SK-N-SH (cell line): ENCODE results near the gene STIM1. TPM values are rescaled to one million over a fixed set of nuclear protein-coding genes. Genes with fewer than 3 reads are reported as not detected.
"Not testable (repeated sequence)": the region's sequence is repeated elsewhere in the genome, so short reads cannot be mapped to it uniquely, and the experiment has no call there.

ENCODE experiments used
- CTCF ChIA-PET: fragments of 300-600, 350-600 bp; formaldehyde crosslinking; extraction: SDS; loops from one replicate; lab custom pipeline; 2021; lab: Yijun Ruan, JAX
- POLR2A ChIA-PET: fragments of 350-600 bp; sonication (Branson Sonifier 250); formaldehyde crosslinking; extraction: SDS; loops from one replicate; lab custom pipeline; 2020; ENCODE audit warnings: antibody characterized with exemption, inconsistent platforms; lab: Yijun Ruan, JAX
- DNase-seq: peaks from one replicate; pipeline ENCODE4 v3.0.0; 2012
- H2AFZ ChIP-seq: fragments of 200-600 bp; sonication (generic); 2 replicates; pipeline ENCODE4 v1.8.1; 2016; ENCODE audit warnings: antibody characterized with exemption, mild to moderate bottlenecking, low read depth
- H3F3A ChIP-seq: fragments of 200-600 bp; sonication (generic); replicated peaks from 2 replicates; pipeline ENCODE3; 2016; ENCODE audit warnings: antibody characterized with exemption, mild to moderate bottlenecking; ENCODE audit not compliant: insufficient read depth
- H3K27ac ChIP-seq, 2 experiments: fragments of 200-500 bp in 1 of 2; fragments of 200-600 bp in 1 of 2; sonication (Bioruptor generic) in 1 of 2; sonication (generic), shearing (Covaris generic) in 1 of 2; 2 replicates each; pipeline versions ENCODE4 v1.5.1 to v1.6.1; 2014 to 2016; ENCODE audit warnings: low read depth in 2 of 2, inconsistent platforms in 1 of 2, low read length in 1 of 2, mild to moderate bottlenecking in 1 of 2, mixed read lengths in 1 of 2
- H3K27me3 ChIP-seq: fragments of 200-600 bp; sonication (generic), shearing (Covaris generic); 2 replicates; pipeline ENCODE4 v1.6.1; 2016; ENCODE audit warnings: mixed run types; ENCODE audit not compliant: insufficient read depth
- H3K36me3 ChIP-seq, 2 experiments: fragments of 200-500 bp in 1 of 2; fragments of 200-600 bp in 1 of 2; sonication (Bioruptor generic) in 1 of 2; sonication (generic) in 1 of 2; replicated peaks in 1 of 2; 2 replicates each; pipeline versions ENCODE3 to v1.5.1; 2014 to 2016; ENCODE audit warnings: low read length in 1 of 2, mild to moderate bottlenecking in 1 of 2; ENCODE audit not compliant: insufficient read depth in 2 of 2, control insufficient read depth in 1 of 2
- H3K4me1 ChIP-seq, 2 experiments: fragments of 200-500 bp in 1 of 2; fragments of 200-600 bp in 1 of 2; sonication (Bioruptor generic) in 1 of 2; sonication (generic), shearing (Covaris generic) in 1 of 2; 2 replicates each; pipeline versions ENCODE4 v1.5.1 to v1.6.1; 2014 to 2016; ENCODE audit warnings: low read depth in 1 of 2, low read length in 1 of 2, mixed run types in 1 of 2; ENCODE audit not compliant: insufficient read depth in 2 of 2, control insufficient read depth in 1 of 2
- H3K4me2 ChIP-seq: fragments of 200-600 bp; sonication (generic), shearing (Covaris generic); 2 replicates; pipeline ENCODE4 v1.6.1; 2017; ENCODE audit warnings: mixed run types
- H3K4me3 ChIP-seq, 2 experiments: fragments of 200-500 bp in 1 of 2; fragments of 200-600 bp in 1 of 2; sonication (Bioruptor generic) in 1 of 2; sonication (generic), shearing (Covaris generic) in 1 of 2; 2 replicates each; pipeline versions ENCODE4 v1.5.1 to v1.8.1; 2014 to 2016; ENCODE audit warnings: low read depth in 2 of 2, inconsistent platforms in 1 of 2, low read length in 1 of 2, mild to moderate bottlenecking in 1 of 2, mixed read lengths in 1 of 2, moderate library complexity in 1 of 2
- H3K79me2 ChIP-seq: fragments of 200-600 bp; sonication (generic); 2 replicates; pipeline ENCODE4 v1.8.1; 2017; ENCODE audit warnings: mild to moderate bottlenecking; ENCODE audit not compliant: insufficient read depth
- H3K9ac ChIP-seq: fragments of 200-600 bp; sonication (generic); 2 replicates; pipeline ENCODE4 v1.6.1; 2017; ENCODE audit warnings: mixed run types
- H3K9me2 ChIP-seq: fragments of 200-600 bp; sonication (generic); 2 replicates; pipeline ENCODE4 v1.6.1; 2017; ENCODE audit warnings: mixed run types
- H3K9me3 ChIP-seq: fragments of 200-600 bp; sonication (generic); 2 replicates; pipeline ENCODE4 v1.6.1; 2017; ENCODE audit warnings: mixed run types, mild to moderate bottlenecking, moderate library complexity
- H4K20me1 ChIP-seq: fragments of 200-600 bp; sonication (generic); 2 replicates; pipeline ENCODE4 v1.6.1; 2017; ENCODE audit warnings: mild to moderate bottlenecking, mixed run types; ENCODE audit not compliant: insufficient read depth
- FOSL2 ChIP-seq: IDR thresholded peaks from 2 replicates; pipeline ENCODE4 v1.4.0; 2012; ENCODE audit warnings: low read depth, mild to moderate bottlenecking, moderate library complexity, borderline replicate concordance
- GATA2 ChIP-seq: sonication (generic); formaldehyde crosslinking; IDR thresholded peaks from 2 replicates; pipeline ENCODE4 v1.5.0; 2020; ENCODE audit warnings: mild to moderate bottlenecking, missing genetic modification reagents
- NFIC ChIP-seq: IDR thresholded peaks from 2 replicates; pipeline ENCODE4 v1.4.0; 2012; ENCODE audit warnings: borderline replicate concordance
- TCF12 ChIP-seq: IDR thresholded peaks from 2 replicates; pipeline ENCODE4 v1.4.0; 2012
- WGBS: methylation state at CpG from one replicate; pipeline ENCODE4 v1.1.6; 2017; ENCODE audit warnings: low lambda C conversion rate; 5-methylcytosine and 5-hydroxymethylcytosine counted together
- polyA plus RNA-seq, 3 experiments: library from polyadenylated mRNA; depleted of rRNA; stranded (reverse); fragments of >200 nt; gene quantifications; 2 replicates each; pipeline ENCODE4 v1.2.3, GENCODE V29; 2012
- TF ChIP-seq, protein P1 (sequence below): IDR thresholded peaks from 2 replicates; pipeline ENCODE4 v1.4.0; 2012; ENCODE audit warnings: low read depth, borderline replicate concordance
- TF ChIP-seq, protein P2 (sequence below): IDR thresholded peaks from 2 replicates; pipeline ENCODE4 v1.4.0; 2012; ENCODE audit warnings: low read depth, borderline replicate concordance
- TF ChIP-seq, protein P3 (sequence below): IDR thresholded peaks from 2 replicates; pipeline ENCODE4; 2012
- TF ChIP-seq, protein P4 (sequence below): IDR thresholded peaks from 2 replicates; pipeline ENCODE4 v1.6.1; 2012; ENCODE audit warnings: mild to moderate bottlenecking, low read depth, low read length, moderate library complexity

STIM1 gene
- polyA plus RNA-seq, 1 of the 3 experiments (the other 2 are of a cell fraction) = 29.5 TPM

DNA sequence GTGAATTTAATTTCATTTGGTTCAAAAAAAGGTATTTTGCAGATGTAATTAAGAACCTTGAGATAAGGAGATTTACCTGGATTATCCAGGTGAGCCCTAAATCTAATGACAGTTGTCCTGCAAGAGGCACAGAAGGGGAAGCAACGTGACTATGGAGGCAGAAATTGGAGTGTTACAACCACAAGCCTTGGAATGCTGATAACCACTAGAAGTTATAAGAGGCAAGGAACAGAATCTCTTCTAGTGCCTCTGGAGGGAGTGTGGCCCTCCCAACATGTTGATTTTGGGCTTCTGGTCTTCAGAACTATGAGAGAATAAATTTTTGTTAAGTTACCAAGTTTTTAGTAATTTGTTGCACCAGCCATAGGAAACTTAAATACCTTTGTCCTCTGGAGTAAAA is 271.9 kb downstream of the STIM1 start (continued):
- TF ChIP-seq, protein P1, sequence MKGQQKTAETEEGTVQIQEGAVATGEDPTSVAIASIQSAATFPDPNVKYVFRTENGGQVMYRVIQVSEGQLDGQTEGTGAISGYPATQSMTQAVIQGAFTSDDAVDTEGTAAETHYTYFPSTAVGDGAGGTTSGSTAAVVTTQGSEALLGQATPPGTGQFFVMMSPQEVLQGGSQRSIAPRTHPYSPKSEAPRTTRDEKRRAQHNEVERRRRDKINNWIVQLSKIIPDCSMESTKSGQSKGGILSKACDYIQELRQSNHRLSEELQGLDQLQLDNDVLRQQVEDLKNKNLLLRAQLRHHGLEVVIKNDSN = no peak
- TF ChIP-seq FOSL2 (no peak), NFIC (no peak), TCF12 (no peak), GATA2 (no peak)
- TF ChIP-seq, protein P2, sequence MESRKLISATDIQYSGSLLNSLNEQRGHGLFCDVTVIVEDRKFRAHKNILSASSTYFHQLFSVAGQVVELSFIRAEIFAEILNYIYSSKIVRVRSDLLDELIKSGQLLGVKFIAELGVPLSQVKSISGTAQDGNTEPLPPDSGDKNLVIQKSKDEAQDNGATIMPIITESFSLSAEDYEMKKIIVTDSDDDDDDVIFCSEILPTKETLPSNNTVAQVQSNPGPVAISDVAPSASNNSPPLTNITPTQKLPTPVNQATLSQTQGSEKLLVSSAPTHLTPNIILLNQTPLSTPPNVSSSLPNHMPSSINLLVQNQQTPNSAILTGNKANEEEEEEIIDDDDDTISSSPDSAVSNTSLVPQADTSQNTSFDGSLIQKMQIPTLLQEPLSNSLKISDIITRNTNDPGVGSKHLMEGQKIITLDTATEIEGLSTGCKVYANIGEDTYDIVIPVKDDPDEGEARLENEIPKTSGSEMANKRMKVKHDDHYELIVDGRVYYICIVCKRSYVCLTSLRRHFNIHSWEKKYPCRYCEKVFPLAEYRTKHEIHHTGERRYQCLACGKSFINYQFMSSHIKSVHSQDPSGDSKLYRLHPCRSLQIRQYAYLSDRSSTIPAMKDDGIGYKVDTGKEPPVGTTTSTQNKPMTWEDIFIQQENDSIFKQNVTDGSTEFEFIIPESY = no peak
- TF ChIP-seq, all 33 proteins: peak for 0

GRCh38 chr11:4130219-4130618 is 274.8 kb downstream of the STIM1 start:
- H3K4me3 ChIP-seq, H3F3A ChIP-seq, H2AFZ ChIP-seq, POLR2A ChIA-PET, H4K20me1 ChIP-seq, H3K4me1 ChIP-seq, H3K27me3 ChIP-seq, H3K9ac ChIP-seq, H3K4me2 ChIP-seq, DNase-seq, CTCF ChIA-PET, H3K9me3 ChIP-seq, H3K27ac ChIP-seq, H3K79me2 ChIP-seq, H3K9me2 ChIP-seq: not testable (repeated sequence)
- 93% methylated on average over 4 of the region's 4 CpGs for WGBS
- peaks cover 59 to 68% of the 10 kb centered on the region in 2 experiments for H3K36me3 ChIP-seq

GRCh38 chr11:4134806-4135205 is 279.3 kb downstream of the STIM1 start:
- peak overlapping the region in 1 of 2 experiments; percentile 51; a peak in 2 of 4 replicates for H3K27ac ChIP-seq
- no peak overlapping the region for H3K4me3 ChIP-seq
- no peaks in the 10 kb centered on the region for H3K27me3 ChIP-seq
- no peak overlapping the region for H3K9ac ChIP-seq
- peaks cover 48 to 51% of the 10 kb centered on the region in 2 experiments for H3K36me3 ChIP-seq
- H3K79me2 ChIP-seq = no peaks in the 10 kb centered on the region
- no peaks in the 10 kb centered on the region for H3K9me3 ChIP-seq
- TF ChIP-seq, protein P3, sequence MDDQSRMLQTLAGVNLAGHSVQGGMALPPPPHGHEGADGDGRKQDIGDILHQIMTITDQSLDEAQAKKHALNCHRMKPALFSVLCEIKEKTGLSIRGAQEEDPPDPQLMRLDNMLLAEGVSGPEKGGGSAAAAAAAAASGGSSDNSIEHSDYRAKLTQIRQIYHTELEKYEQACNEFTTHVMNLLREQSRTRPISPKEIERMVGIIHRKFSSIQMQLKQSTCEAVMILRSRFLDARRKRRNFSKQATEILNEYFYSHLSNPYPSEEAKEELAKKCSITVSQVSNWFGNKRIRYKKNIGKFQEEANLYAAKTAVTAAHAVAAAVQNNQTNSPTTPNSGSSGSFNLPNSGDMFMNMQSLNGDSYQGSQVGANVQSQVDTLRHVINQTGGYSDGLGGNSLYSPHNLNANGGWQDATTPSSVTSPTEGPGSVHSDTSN = 0 out of 2 replicates have a peak, but pooled peaks have one; percentile 42
- TF ChIP-seq TCF12 = peak; percentile 23; the same call in 1 of the 2 replicates
- TF ChIP-seq, protein P4, sequence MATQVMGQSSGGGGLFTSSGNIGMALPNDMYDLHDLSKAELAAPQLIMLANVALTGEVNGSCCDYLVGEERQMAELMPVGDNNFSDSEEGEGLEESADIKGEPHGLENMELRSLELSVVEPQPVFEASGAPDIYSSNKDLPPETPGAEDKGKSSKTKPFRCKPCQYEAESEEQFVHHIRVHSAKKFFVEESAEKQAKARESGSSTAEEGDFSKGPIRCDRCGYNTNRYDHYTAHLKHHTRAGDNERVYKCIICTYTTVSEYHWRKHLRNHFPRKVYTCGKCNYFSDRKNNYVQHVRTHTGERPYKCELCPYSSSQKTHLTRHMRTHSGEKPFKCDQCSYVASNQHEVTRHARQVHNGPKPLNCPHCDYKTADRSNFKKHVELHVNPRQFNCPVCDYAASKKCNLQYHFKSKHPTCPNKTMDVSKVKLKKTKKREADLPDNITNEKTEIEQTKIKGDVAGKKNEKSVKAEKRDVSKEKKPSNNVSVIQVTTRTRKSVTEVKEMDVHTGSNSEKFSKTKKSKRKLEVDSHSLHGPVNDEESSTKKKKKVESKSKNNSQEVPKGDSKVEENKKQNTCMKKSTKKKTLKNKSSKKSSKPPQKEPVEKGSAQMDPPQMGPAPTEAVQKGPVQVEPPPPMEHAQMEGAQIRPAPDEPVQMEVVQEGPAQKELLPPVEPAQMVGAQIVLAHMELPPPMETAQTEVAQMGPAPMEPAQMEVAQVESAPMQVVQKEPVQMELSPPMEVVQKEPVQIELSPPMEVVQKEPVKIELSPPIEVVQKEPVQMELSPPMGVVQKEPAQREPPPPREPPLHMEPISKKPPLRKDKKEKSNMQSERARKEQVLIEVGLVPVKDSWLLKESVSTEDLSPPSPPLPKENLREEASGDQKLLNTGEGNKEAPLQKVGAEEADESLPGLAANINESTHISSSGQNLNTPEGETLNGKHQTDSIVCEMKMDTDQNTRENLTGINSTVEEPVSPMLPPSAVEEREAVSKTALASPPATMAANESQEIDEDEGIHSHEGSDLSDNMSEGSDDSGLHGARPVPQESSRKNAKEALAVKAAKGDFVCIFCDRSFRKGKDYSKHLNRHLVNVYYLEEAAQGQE = no peak
- TF ChIP-seq, all 33 proteins: peak for 2
- no peak for DNase-seq
- Histone ChIP-seq H4K20me1 (no peaks in the 10 kb centered on the region), H3F3A (peaks cover 10% of the 10 kb centered on the region), H3K9me2 (no peaks in the 10 kb centered on the region), H3K4me2 (no peak overlapping the region), H2AFZ (no peak overlapping the region), H3K4me1 (no peaks in the 10 kb centered on the region)
- ChIA-PET CTCF (interaction anchor here (1.1 kb wide), 1 partner anchor 53 kb away, joined by 5 read pairs; no protein-coding TSS in a partner anchor), POLR2A (no interaction called here)
